GM12874 (cell line): ENCODE data around the gene PCSK1.

ENCODE experiments used
- TF ChIP-seq, protein P1 (sequence below): IDR thresholded peaks from 2 replicates; pipeline ENCODE4 v1.5.1; 2011; ENCODE audit warnings: low read depth, mild to moderate bottlenecking, control low read depth, low read length, moderate library complexity; ENCODE audit not compliant: insufficient read depth

PCSK1 gene

DNA sequence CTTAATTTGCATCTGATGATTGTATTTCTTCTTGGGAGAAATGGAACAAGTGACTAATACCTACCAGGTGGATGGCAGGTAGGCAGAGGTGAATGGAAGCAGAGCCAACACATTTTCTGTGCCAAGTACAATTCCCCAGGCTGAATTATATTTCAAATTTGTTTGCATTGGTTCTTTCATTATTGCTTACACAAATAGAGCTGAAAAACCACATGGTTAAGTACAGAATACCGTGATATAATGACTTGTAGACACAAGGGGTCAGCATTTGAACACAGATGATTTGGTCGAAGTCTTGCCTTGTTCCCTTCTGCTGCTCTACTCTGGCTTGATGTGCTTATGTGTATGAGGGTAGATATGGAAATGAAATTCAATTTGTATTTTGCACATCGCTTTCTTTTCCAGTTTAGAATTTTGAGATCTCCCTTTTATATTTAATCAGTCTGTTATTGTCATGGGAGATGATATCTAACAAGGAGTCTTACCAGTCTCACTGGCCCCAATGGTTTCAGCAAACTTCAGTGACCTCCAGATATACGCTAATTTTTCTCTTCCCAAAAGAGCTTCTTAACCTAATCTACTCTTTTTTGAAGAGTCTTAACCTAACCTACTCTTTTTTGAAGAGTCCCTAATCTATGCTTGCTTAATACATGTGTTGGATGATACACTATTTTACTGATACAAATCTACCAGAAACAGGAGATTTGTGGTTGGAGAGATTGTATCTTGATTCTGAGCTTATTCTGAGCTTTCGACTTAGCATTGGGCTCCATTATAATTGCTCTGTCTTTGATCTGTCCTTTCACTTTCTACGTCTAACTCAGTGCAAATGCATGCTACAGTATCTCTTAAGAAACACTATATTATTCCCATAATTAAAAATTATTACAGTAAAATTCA is 88.1 kb downstream of the PCSK1 start:
- TF ChIP-seq, protein P1, sequence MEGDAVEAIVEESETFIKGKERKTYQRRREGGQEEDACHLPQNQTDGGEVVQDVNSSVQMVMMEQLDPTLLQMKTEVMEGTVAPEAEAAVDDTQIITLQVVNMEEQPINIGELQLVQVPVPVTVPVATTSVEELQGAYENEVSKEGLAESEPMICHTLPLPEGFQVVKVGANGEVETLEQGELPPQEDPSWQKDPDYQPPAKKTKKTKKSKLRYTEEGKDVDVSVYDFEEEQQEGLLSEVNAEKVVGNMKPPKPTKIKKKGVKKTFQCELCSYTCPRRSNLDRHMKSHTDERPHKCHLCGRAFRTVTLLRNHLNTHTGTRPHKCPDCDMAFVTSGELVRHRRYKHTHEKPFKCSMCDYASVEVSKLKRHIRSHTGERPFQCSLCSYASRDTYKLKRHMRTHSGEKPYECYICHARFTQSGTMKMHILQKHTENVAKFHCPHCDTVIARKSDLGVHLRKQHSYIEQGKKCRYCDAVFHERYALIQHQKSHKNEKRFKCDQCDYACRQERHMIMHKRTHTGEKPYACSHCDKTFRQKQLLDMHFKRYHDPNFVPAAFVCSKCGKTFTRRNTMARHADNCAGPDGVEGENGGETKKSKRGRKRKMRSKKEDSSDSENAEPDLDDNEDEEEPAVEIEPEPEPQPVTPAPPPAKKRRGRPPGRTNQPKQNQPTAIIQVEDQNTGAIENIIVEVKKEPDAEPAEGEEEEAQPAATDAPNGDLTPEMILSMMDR: peak; percentile 35; the same call in 1 of the 2 replicates

DNA sequence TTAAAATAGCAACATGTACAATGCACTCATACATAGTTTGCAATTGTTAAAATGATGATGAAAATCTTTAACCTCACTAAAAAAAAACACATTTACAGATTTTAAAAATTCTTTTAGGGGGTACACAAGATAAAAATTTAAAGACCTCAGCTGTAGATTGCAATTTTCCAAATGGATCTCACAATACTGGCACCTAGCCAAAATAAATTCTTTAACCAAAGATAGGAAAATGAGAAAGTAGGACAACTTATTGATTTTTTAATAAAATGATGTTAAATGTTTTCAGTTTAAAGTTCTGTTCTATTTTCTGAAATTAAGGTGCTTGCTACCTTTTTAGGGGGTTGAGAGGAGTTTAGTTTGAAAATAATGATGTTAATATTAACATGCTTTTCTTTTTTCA is 90.0 kb downstream of the PCSK1 start:
- TF ChIP-seq, protein P1: no peak

DNA sequence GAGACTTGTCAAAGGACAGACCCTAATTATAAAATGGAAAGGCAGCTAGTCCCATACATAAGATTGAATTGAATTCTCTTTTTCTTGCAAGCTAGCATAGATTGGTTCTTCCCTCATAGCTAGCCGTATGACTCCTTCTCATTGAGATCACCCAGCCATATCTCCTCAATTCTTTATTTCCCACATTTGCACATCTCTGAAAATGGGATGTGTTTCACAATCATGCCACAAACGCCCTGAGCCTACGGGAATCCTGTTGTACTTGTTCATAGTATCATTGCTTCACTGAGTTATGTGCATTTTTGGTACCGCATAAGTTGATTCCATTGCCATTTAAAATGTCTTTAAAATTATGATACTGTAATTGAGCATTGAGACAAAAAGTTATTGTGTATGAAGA is 90.5 kb downstream of the PCSK1 start:
- TF ChIP-seq, protein P1: no peak
